ENCODE measurements around the gene PAK1.

The PAK1 gene

DNA sequence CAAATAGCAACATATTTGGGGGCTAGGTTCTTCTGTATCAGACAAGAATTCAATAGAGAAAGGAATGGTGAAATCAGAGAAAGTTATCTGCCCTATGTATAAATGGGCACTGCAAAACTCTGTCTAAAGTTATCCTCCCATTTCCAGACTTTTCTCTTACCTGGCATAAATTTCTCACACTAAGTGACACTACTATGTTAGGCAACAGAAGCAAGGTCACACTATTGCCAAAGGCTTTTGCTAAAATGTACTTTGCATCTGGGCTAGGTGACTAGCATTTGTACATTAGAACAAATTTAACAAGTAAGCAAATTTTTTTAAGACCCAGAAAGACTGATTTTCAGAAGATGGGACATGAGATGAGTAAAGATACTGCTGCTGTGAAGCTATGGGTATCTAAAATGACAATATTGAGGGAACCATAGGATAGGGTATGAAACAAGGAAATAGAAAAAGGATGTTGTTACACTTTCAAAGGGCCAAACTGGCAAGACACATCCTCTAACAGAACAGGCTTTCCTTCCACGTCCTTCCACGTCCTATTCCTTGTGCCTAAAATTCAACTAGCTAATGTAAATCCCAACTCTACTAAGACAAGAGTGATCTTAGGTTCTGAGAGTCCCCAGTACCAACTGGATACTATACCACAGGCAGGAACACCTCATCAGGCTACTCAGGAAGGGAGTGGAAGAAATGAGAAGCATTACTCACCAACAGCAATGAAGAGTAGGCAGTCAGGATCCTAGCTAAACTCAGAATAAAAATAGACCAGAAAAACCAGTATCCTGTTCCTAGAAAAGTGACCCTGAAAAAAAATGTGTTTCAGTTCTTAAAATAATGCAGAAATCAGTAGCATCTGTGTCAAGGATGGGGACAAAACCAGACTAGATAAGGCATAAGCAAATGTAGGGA, 195.0 kb downstream of the PAK1 start:
- Histone ChIP-seq H4K91ac (ENCODE audit: low read depth, low read length, poor library complexity) (no peak overlapping the region), H3K9me3 (replicated peaks in 1 of 2; ENCODE audit: control insufficient read depth in 2 of 2, insufficient read depth in 1 of 2, low read depth in 1 of 2, low read length in 2 of 2) (no peaks in the 10 kb centered on the region), H2AK5ac (ENCODE audit: low read depth, low read length) (no peak overlapping the region), H3K4me2 (ENCODE audit: insufficient read depth, low read length, poor library complexity, severe bottlenecking) (no peak overlapping the region), H3K36me3 (replicated peaks in 1 of 2; ENCODE audit: control insufficient read depth in 2 of 2, insufficient read depth in 2 of 2, low read length in 2 of 2) (no peaks in the 10 kb centered on the region), H2BK120ac (ENCODE audit: low read depth, low read length) (no peak overlapping the region), H4K8ac (ENCODE audit: low read depth, low read length) (no peak overlapping the region), H2BK12ac (ENCODE audit: low read length) (no peak overlapping the region), H3K4me1 (ENCODE audit: control insufficient read depth in 2 of 2, insufficient read depth in 1 of 2, low read depth in 1 of 2, low read length in 2 of 2) (no peaks in the 10 kb centered on the region), H3K27me3 (ENCODE audit: control insufficient read depth in 3 of 3, insufficient read depth in 3 of 3, low read depth in 1 of 3, low read length in 3 of 3) (peaks cover 0 to 12% (median 0%) of the 10 kb centered on the region in 3 experiments), H3K4me3 (ENCODE audit: low read length in 2 of 2) (no peak overlapping the region), H2AFZ (ENCODE audit: low read length) (no peak overlapping the region), H2BK5ac (ENCODE audit: low read length) (no peak overlapping the region), H3K79me1 (ENCODE audit: low read depth, low read length) (no peaks in the 10 kb centered on the region), H3K14ac (ENCODE audit: low read length) (no peak overlapping the region), H3K4ac (ENCODE audit: low read length) (no peak overlapping the region), H3K27ac (replicated peaks; ENCODE audit: low read length) (no peak overlapping the region), H2BK15ac (ENCODE audit: low read length) (no peak overlapping the region), H3K23ac (ENCODE audit: low read depth, low read length, poor library complexity) (no peak overlapping the region), H3K18ac (ENCODE audit: low read length) (no peak overlapping the region), H3K9ac (ENCODE audit: low read depth, low read length, poor library complexity) (no peak overlapping the region)
- WGBS, 2 donors (ENCODE audit: extremely low coverage in 2 of 2, insufficient read length in 2 of 2, insufficient replicate concordance in 1 of 2), result no CpG with 5 or more reads among the region's 2 CpGs
- DNase-seq (ENCODE audit: low spot score), result no peak

DNA sequence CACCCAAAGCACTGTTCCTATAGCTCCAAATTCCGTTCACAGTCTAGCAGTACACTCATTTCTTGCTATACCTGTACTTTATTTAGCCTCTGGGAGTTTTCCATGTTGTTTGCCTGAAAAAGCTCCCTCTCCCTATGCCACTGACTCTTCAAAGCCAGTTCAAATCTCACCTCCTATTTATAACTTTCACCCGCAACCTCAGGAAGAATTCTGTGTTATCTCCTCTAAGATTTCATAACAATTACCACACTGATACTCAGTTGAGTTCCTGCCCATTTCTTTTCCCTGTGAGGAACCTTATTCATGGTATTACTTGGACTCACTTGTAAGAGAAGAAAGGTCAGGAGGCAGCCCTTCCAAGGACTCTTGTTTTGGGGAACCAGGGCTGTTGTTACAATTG, 197.6 kb downstream of the PAK1 start:
- Histone ChIP-seq H3K27me3 (ENCODE audit: control insufficient read depth in 3 of 3, insufficient read depth in 3 of 3, low read depth in 1 of 3, low read length in 3 of 3) (peaks cover 0 to 12% (median 0%) of the 10 kb centered on the region in 3 experiments), H4K8ac (ENCODE audit: low read depth, low read length) (no peak overlapping the region), H3K18ac (ENCODE audit: low read length) (no peak overlapping the region), H3K9me3 (replicated peaks in 1 of 2; ENCODE audit: control insufficient read depth in 2 of 2, insufficient read depth in 1 of 2, low read depth in 1 of 2, low read length in 2 of 2) (no peaks in the 10 kb centered on the region), H3K4ac (ENCODE audit: low read length) (no peak overlapping the region), H3K23ac (ENCODE audit: low read depth, low read length, poor library complexity) (no peak overlapping the region), H3K27ac (replicated peaks; ENCODE audit: low read length) (no peak overlapping the region), H2AFZ (ENCODE audit: low read length) (no peak overlapping the region), H3K9ac (ENCODE audit: low read depth, low read length, poor library complexity) (no peak overlapping the region), H4K91ac (ENCODE audit: low read depth, low read length, poor library complexity) (no peak overlapping the region), H3K79me1 (ENCODE audit: low read depth, low read length) (no peaks in the 10 kb centered on the region), H2BK120ac (ENCODE audit: low read depth, low read length) (no peak overlapping the region), H3K4me2 (ENCODE audit: insufficient read depth, low read length, poor library complexity, severe bottlenecking) (no peak overlapping the region), H2BK12ac (ENCODE audit: low read length) (no peak overlapping the region), H2BK5ac (ENCODE audit: low read length) (no peak overlapping the region), H3K14ac (ENCODE audit: low read length) (no peak overlapping the region), H2BK15ac (ENCODE audit: low read length) (no peak overlapping the region), H3K36me3 (replicated peaks in 1 of 2; ENCODE audit: control insufficient read depth in 2 of 2, insufficient read depth in 2 of 2, low read length in 2 of 2) (no peaks in the 10 kb centered on the region), H3K4me3 (ENCODE audit: low read length in 2 of 2) (no peak overlapping the region), H3K4me1 (ENCODE audit: control insufficient read depth in 2 of 2, insufficient read depth in 1 of 2, low read depth in 1 of 2, low read length in 2 of 2) (no peaks in the 10 kb centered on the region), H2AK5ac (ENCODE audit: low read depth, low read length) (no peak overlapping the region)
- DNase-seq (ENCODE audit: low spot score), result no peak
- no CpG with 5 or more reads among the region's 2 CpGs for WGBS, 2 donors (ENCODE audit: extremely low coverage in 2 of 2, insufficient read length in 2 of 2, insufficient replicate concordance in 1 of 2)

Data from neuronal stem cell (in vitro differentiated cells).